Fibroblast of lung (primary cell): ENCODE results near the gene LHX4.

Source experiments
- EZH2 ChIP-seq: IDR thresholded peaks from 2 replicates; pipeline ENCODE4 v1.5.1; 2012; ENCODE audit warnings: low read length, control low read depth, mild to moderate bottlenecking; ENCODE audit errors: missing control alignments
- TF ChIP-seq, protein P1 (sequence below), 2 donors: IDR thresholded peaks in 1 of 2; conservative IDR thresholded peaks in 1 of 2; 1 replicate in 1 of 2; 2 replicates in 1 of 2; pipeline ENCODE4 v1.5.1; 2011 to 2012; ENCODE audit warnings: low read length in 2 of 2, control low read depth in 1 of 2, inconsistent platforms in 1 of 2, low read depth in 1 of 2, mild to moderate bottlenecking in 1 of 2

DNA sequence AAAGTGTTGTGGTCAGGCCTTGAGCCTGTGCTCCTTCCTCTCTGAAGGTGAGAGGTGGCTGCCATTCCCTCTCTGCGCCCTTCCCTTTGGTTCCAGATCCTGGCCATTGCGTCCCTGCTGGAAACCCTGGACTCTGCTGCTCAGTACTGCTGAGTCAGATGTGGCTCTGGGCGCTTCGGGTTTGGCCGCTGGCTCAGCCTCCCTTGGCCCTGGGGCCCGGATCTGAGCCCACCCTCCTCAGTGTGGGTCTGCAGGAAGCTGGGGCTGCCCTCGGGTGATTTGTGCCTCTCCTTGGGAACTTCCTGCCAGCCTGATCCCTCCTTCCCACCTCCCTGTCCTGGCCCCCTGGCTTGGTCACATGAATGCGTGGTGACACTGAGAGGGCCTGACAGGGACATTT is 43.2 kb upstream of the LHX4 start:
- TF ChIP-seq, protein P1, sequence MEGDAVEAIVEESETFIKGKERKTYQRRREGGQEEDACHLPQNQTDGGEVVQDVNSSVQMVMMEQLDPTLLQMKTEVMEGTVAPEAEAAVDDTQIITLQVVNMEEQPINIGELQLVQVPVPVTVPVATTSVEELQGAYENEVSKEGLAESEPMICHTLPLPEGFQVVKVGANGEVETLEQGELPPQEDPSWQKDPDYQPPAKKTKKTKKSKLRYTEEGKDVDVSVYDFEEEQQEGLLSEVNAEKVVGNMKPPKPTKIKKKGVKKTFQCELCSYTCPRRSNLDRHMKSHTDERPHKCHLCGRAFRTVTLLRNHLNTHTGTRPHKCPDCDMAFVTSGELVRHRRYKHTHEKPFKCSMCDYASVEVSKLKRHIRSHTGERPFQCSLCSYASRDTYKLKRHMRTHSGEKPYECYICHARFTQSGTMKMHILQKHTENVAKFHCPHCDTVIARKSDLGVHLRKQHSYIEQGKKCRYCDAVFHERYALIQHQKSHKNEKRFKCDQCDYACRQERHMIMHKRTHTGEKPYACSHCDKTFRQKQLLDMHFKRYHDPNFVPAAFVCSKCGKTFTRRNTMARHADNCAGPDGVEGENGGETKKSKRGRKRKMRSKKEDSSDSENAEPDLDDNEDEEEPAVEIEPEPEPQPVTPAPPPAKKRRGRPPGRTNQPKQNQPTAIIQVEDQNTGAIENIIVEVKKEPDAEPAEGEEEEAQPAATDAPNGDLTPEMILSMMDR (conservative IDR thresholded peaks at IDR 0.05 in 1 of 2, IDR thresholded peaks at IDR 0.05 in 1 of 2; ENCODE audit: low read depth in 1 of 2, low read length in 2 of 2): no peak
- no peak for TF ChIP-seq EZH2
